GM13977 (cell line): ENCODE measurements around the gene TPRN.

Experiments used
- DNase-seq: peaks from one replicate; pipeline ENCODE4 v3.0.0; 2012; ENCODE audit warnings: low spot score
- CTCF ChIP-seq: IDR thresholded peaks from 2 replicates; pipeline ENCODE4 v1.5.1; 2012; ENCODE audit warnings: mild to moderate bottlenecking, control low read depth; ENCODE audit not compliant: insufficient read depth; ENCODE audit errors: extremely low read depth, missing control alignments
- in situ Hi-C: fragments of 300-500 bp; cut with MboI; formaldehyde crosslinking; loops from one replicate; pipeline ENCODE4 v1.12.0; 2022; ENCODE audit warnings: low sequenced_read_pairs, low pct_unique_long_range_greater_than_20kb, mixed read lengths, inconsistent platforms; ENCODE audit not compliant: unreplicated experiment

TPRN gene

GRCh38 chr9:137141976-137142936, 58.3 kb downstream of the TPRN start:
- no peak for TF ChIP-seq CTCF
- no peak for DNase-seq
- in situ Hi-C loops: no loop called here
